IMR-90 (cell line): Measurements from ENCODE around the gene KRTAP5-3. TPM values are rescaled to one million over a fixed set of nuclear protein-coding genes. Genes with fewer than 3 reads are reported as not detected.
"Not testable (repeated sequence)": the region's sequence is repeated elsewhere in the genome, so short reads cannot be mapped to it uniquely, and the experiment has no call there.

ENCODE experiments used
- ATAC-seq: fragments of 200-7000 bp; cut with Tn5 transposase; 2 replicates; pipeline ENCODE4 v1.9.1; 2020; ENCODE audit warnings: low read depth, mild to moderate bottlenecking, moderate library complexity
- BruUV-seq: library from RNA; stranded (reverse); fragments of 400-500 nt; replicated peaks from 2 replicates; lab custom pipeline; 2021; lab: Mats Ljungman, UMichigan
- CTCF ChIA-PET: fragments of 300-600 bp; formaldehyde crosslinking; extraction: SDS; loops from one replicate; lab custom pipeline; 2021; ENCODE audit warnings: antibody characterized with exemption; lab: Yijun Ruan, JAX
- POLR2A ChIA-PET: fragments of 300-600 bp; sonication (Branson Sonifier 250); formaldehyde crosslinking; loops from one replicate; lab custom pipeline; 2022; ENCODE audit warnings: antibody characterized with exemption; ENCODE audit not compliant: unreplicated experiment; lab: Charles Lee
- DNase-seq: peaks from one replicate; pipeline ENCODE4 v3.0.0; 2013
- H2AFZ ChIP-seq: replicated peaks from 2 replicates; pipeline ENCODE3; 2013; ENCODE audit warnings: low read length, mild to moderate bottlenecking; ENCODE audit not compliant: poor library complexity
- H2AK5ac ChIP-seq: 2 replicates; pipeline ENCODE4 v1.6.1; 2013; ENCODE audit warnings: low read depth, low read length, inconsistent platforms
- H2AK9ac ChIP-seq: replicated peaks from 2 replicates; pipeline ENCODE3; 2013; ENCODE audit warnings: mild to moderate bottlenecking, low read depth, low read length, moderate library complexity; ENCODE audit not compliant: poor library complexity
- H2BK120ac ChIP-seq: 2 replicates; pipeline ENCODE4 v1.6.1; 2013; ENCODE audit warnings: low read depth, low read length, inconsistent platforms
- H2BK15ac ChIP-seq: 3 replicates; pipeline ENCODE4 v1.6.1; 2013; ENCODE audit warnings: low read depth, low read length, inconsistent platforms
- H2BK20ac ChIP-seq: 2 replicates; pipeline ENCODE4 v1.6.1; 2013; ENCODE audit warnings: low read depth, mild to moderate bottlenecking, inconsistent platforms, low read length, moderate library complexity
- H2BK5ac ChIP-seq: 2 replicates; pipeline ENCODE4 v1.6.1; 2013; ENCODE audit warnings: mild to moderate bottlenecking, low read depth, low read length, inconsistent platforms; ENCODE audit not compliant: poor library complexity, severe bottlenecking
- H3K14ac ChIP-seq: replicated peaks from 2 replicates; pipeline ENCODE4 v1.6.1; 2013; ENCODE audit warnings: low read depth, low read length, inconsistent platforms
- H3K18ac ChIP-seq: 2 replicates; pipeline ENCODE4 v1.6.1; 2013; ENCODE audit warnings: low read depth, low read length, control low read depth
- H3K23ac ChIP-seq: 2 replicates; pipeline ENCODE4 v1.6.1; 2013; ENCODE audit warnings: low read depth, low read length, inconsistent platforms
- H3K27ac ChIP-seq: 2 replicates; pipeline ENCODE4 v1.5.1; 2013; ENCODE audit warnings: mild to moderate bottlenecking, control low read depth, low read length; ENCODE audit not compliant: insufficient read depth
- H3K27me3 ChIP-seq: 2 replicates; pipeline ENCODE4 v1.6.1; 2013; ENCODE audit warnings: low read length; ENCODE audit not compliant: control insufficient read depth, insufficient read depth
- H3K36me3 ChIP-seq: 2 replicates; pipeline ENCODE4 v1.6.1; 2013; ENCODE audit warnings: low read length, mixed read lengths; ENCODE audit not compliant: control insufficient read depth, insufficient read depth
- H3K4ac ChIP-seq: 2 replicates; pipeline ENCODE4 v1.6.1; 2013; ENCODE audit warnings: low read depth, low read length, inconsistent platforms
- H3K4me1 ChIP-seq: 2 replicates; pipeline ENCODE4 v1.6.1; 2013; ENCODE audit warnings: low read length, mixed read lengths; ENCODE audit not compliant: control insufficient read depth, insufficient read depth
- H3K4me2 ChIP-seq: 2 replicates; pipeline ENCODE4 v1.6.1; 2013; ENCODE audit warnings: low read depth, mild to moderate bottlenecking, control low read depth, low read length, moderate library complexity
- H3K4me3 ChIP-seq: 2 replicates; pipeline ENCODE4 v1.5.1; 2013; ENCODE audit warnings: low read depth, mild to moderate bottlenecking, control low read depth, low read length, moderate library complexity; ENCODE audit not compliant: insufficient read depth
- H3K56ac ChIP-seq: 2 replicates; pipeline ENCODE4 v1.6.1; 2013; ENCODE audit warnings: low read length, inconsistent platforms; ENCODE audit not compliant: insufficient read depth; ENCODE audit errors: extremely low read depth
- H3K79me1 ChIP-seq, 2 experiments: 2 replicates each; pipeline ENCODE4 v1.6.1; 2013; ENCODE audit warnings: low read length in 2 of 2, inconsistent platforms in 1 of 2, low read depth in 1 of 2
- H3K9ac ChIP-seq: 2 replicates; pipeline ENCODE4 v1.6.1; 2013; ENCODE audit warnings: low read depth, low read length, control low read depth
- H3K9me1 ChIP-seq: 2 replicates; pipeline ENCODE4 v1.6.1; 2013; ENCODE audit warnings: low read length, inconsistent platforms; ENCODE audit not compliant: insufficient read depth
- H3K9me3 ChIP-seq: 2 replicates; pipeline ENCODE4 v1.6.1; 2013; ENCODE audit warnings: low read length; ENCODE audit not compliant: control insufficient read depth, insufficient read depth
- H4K20me1 ChIP-seq: 2 replicates; pipeline ENCODE4 v1.6.1; 2013; ENCODE audit warnings: low read length, inconsistent platforms; ENCODE audit not compliant: insufficient read depth
- H4K5ac ChIP-seq: 2 replicates; pipeline ENCODE4 v1.6.1; 2013; ENCODE audit warnings: mild to moderate bottlenecking, low read depth, low read length, control low read depth
- H4K8ac ChIP-seq, 2 experiments: 2 replicates each; pipeline ENCODE4 v1.6.1; 2013; ENCODE audit warnings: low read depth in 2 of 2, low read length in 2 of 2, control low read depth in 1 of 2, inconsistent platforms in 1 of 2
- H4K91ac ChIP-seq: 2 replicates; pipeline ENCODE4 v1.6.1; 2013; ENCODE audit warnings: low read depth, low read length, inconsistent platforms; ENCODE audit not compliant: insufficient read depth
- WGBS, 2 experiments: methylation state at CpG; one replicate each; pipeline versions ENCODE4 v1.1.5 to v1.1.7; 2013; ENCODE audit warnings: missing lambda C conversion rate in 2 of 2; ENCODE audit not compliant: insufficient read length in 1 of 2; ENCODE audit errors: extremely low coverage in 2 of 2; 5-methylcytosine and 5-hydroxymethylcytosine counted together
- dilution Hi-C: fragments of 300-500 bp; cut with HindIII; formaldehyde crosslinking; loops from one replicate; pipeline ENCODE4 v1.14.3; 2018; ENCODE audit warnings: low sequenced_read_pairs; ENCODE audit not compliant: unreplicated experiment
- in situ Hi-C: fragments of 300-500 bp; cut with MboI; formaldehyde crosslinking; loops from 3 replicates; pipeline ENCODE4 v1.14.3; 2019; ENCODE audit warnings: low sequenced_read_pairs, inconsistent platforms, mixed read lengths
- intact Hi-C: fragments of 100-400 bp; cut with micrococcal nuclease; formaldehyde crosslinking; loops from 2 replicates; pipeline ENCODE4 v1.10.0; 2022
- polyA plus RNA-seq, 3 experiments: library from polyadenylated mRNA; depleted of rRNA; stranded (reverse); fragments of >200 nt; gene quantifications; 2 replicates each; pipeline ENCODE4 v1.2.3, GENCODE V29; 2012; ENCODE audit warnings: low replicate concordance in 1 of 3
- total RNA-seq: library from RNA; depleted of rRNA; stranded (reverse); fragments of >200 nt; gene quantifications from 2 replicates; pipeline ENCODE4 v1.2.3, GENCODE V29; 2012

Gene KRTAP5-3
- total and polyA plus RNA-seq, 2 of the 4 experiments (the other 2 are of a cell fraction) = not detected

DNA sequence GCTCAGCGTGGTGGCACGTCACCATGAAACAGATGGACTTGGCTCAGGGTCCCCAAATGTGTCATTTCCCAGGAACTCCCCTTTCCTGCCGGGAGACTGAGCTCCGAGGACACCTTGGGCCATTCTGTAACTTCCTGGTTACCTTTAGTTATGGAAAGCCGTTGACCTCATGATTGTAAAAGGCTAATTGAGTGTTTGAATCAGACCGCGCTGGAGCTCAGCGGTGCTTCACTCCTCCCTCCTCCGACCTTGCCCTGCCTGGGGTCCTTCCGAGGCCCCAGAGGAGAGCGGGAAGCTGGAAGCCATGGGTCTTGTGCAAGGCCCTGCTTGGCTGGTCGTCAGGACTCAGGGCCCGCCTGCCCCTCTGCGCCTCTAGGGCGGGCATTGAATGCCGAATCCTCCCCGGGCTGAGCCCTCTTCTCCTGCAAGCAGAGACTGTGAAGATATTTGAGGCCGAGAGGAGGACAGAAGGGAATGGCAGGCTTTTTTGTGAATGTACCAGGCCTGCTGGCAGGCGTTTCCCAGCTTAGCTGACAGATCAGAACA lies 11.6 kb downstream of the KRTAP5-3 start:
- H3K4me1 ChIP-seq, H3K27ac ChIP-seq, H2AK5ac ChIP-seq, H2AK9ac ChIP-seq, H3K4me3 ChIP-seq, dilution Hi-C loops, H4K5ac ChIP-seq, H3K9me3 ChIP-seq, H2BK5ac ChIP-seq, POLR2A ChIA-PET, H3K9ac ChIP-seq, H3K36me3 ChIP-seq, ATAC-seq, H3K79me1 ChIP-seq, H2BK20ac ChIP-seq, H2BK120ac ChIP-seq, H4K91ac ChIP-seq, DNase-seq, H3K18ac ChIP-seq, H3K4ac ChIP-seq, intact Hi-C loops, in situ Hi-C loops, H4K8ac ChIP-seq, BruUV-seq, CTCF ChIA-PET, H4K20me1 ChIP-seq, H3K14ac ChIP-seq, H3K56ac ChIP-seq, H2BK15ac ChIP-seq, H3K23ac ChIP-seq, H2AFZ ChIP-seq, H3K9me1 ChIP-seq, H3K4me2 ChIP-seq: not testable (repeated sequence)
- WGBS, 2 experiments = 90% methylated on average over 2 of the region's 19 CpGs; no CpG with 5 or more reads in 1 of the 2 experiments
- H3K27me3 ChIP-seq = peaks cover 43% of the 10 kb centered on the region
